ENCODE measurements around the gene PTPRB. TPM values are rescaled to one million over a fixed set of nuclear protein-coding genes. Genes with fewer than 3 reads are reported as not detected.

The PTPRB gene
- total and polyA plus RNA-seq, 2 donors (not counting 1 experiment from before 2014, with no cell fraction given) = 0.01 TPM; not detected in 1

GRCh38 chr12:70559390-70559789 is 77.8 kb downstream of the PTPRB start:
- H3K9me3 ChIP-seq (ENCODE audit: control extremely low read depth in 1 of 3, control insufficient read depth in 2 of 3, insufficient read depth in 1 of 3, low read length in 2 of 3) = no peaks in the 10 kb centered on the region
- intact Hi-C loops (cut with micrococcal nuclease) = no loop called here
- ATAC-seq (ENCODE audit: low read depth) (no peak), DNase-seq (no peak)
- POLR2A ChIA-PET = no interaction called here
- H3K4me3 ChIP-seq (ENCODE audit: control extremely low read depth in 1 of 5, extremely low read depth in 1 of 5, insufficient read depth in 1 of 5, low read depth in 2 of 5, low read length in 4 of 5) = no peak overlapping the region
- peaks cover 9% of the 10 kb centered on the region for H3K27me3 Mint-ChIP-seq
- no peaks in the 10 kb centered on the region for H4K20me1 ChIP-seq (ENCODE audit: control insufficient read depth, insufficient read depth, low read length, poor library complexity, severe bottlenecking)
- no peak overlapping the region for H3K4me2 ChIP-seq (replicated peaks; ENCODE audit: low read depth, low read length, poor library complexity, severe bottlenecking)
- WGBS (ENCODE audit: insufficient coverage) = 96% methylated on average over 4 of the region's 5 CpGs
- H3K27ac ChIP-seq (ENCODE audit: low read length in 2 of 2) = no peak overlapping the region
- H3K4me3 Mint-ChIP-seq = no peak overlapping the region
- CTCF ChIA-PET = interaction anchor here (1.4 kb wide), 1 partner anchor 9 kb away, joined by 3 read pairs; no protein-coding TSS in a partner anchor
- TF ChIP-seq EZH2 (IDR thresholded peaks at IDR 0.05; ENCODE audit: borderline replicate concordance, insufficient read depth, low read depth, low read length, poor library complexity, severe bottlenecking) (no peak), CTCF (IDR thresholded peaks at IDR 0.05) (no peak)
- no peaks in the 10 kb centered on the region for H3K27me3 ChIP-seq (replicated peaks in 1 of 4; ENCODE audit: control extremely low read depth in 1 of 4, control insufficient read depth in 3 of 4, insufficient read depth in 4 of 4, low read length in 3 of 4)
- H3K79me2 ChIP-seq (ENCODE audit: control insufficient read depth, insufficient read depth, low read length) = no peaks in the 10 kb centered on the region
- no peak overlapping the region for H3K9ac ChIP-seq (ENCODE audit: low read length)
- H3K36me3 ChIP-seq (replicated peaks in 1 of 2; ENCODE audit: control extremely low read depth in 1 of 2, control insufficient read depth in 1 of 2, extremely low read depth in 1 of 2, insufficient read depth in 2 of 2, low read length in 1 of 2) = no peaks in the 10 kb centered on the region
- no peaks in the 10 kb centered on the region for H3K4me1 ChIP-seq (ENCODE audit: control insufficient read depth in 2 of 2, insufficient read depth in 2 of 2, low read length in 2 of 2)
- H3K4me1 Mint-ChIP-seq = no peaks in the 10 kb centered on the region
- H3K27ac Mint-ChIP-seq = no peak overlapping the region
- no peak overlapping the region for H2AFZ ChIP-seq (ENCODE audit: insufficient read depth, low read depth, low read length, poor library complexity, severe bottlenecking)
- H3K9me3 Mint-ChIP-seq (ENCODE audit: insufficient read depth) = no peaks in the 10 kb centered on the region

- CTCF ChIA-PET = no interaction called here
- Histone ChIP-seq H3K4me3 (ENCODE audit: control extremely low read depth in 1 of 5, extremely low read depth in 1 of 5, insufficient read depth in 1 of 5, low read depth in 2 of 5, low read length in 4 of 5) (no peak overlapping the region), H3K4me2 (replicated peaks; ENCODE audit: low read depth, low read length, poor library complexity, severe bottlenecking) (no peak overlapping the region), H3K36me3 (replicated peaks in 1 of 2; ENCODE audit: control extremely low read depth in 1 of 2, control insufficient read depth in 1 of 2, extremely low read depth in 1 of 2, insufficient read depth in 2 of 2, low read length in 1 of 2) (no peaks in the 10 kb centered on the region), H3K27ac (ENCODE audit: low read length in 2 of 2) (no peak overlapping the region), H3K79me2 (ENCODE audit: control insufficient read depth, insufficient read depth, low read length) (no peaks in the 10 kb centered on the region), H3K9ac (ENCODE audit: low read length) (no peak overlapping the region), H3K27me3 (replicated peaks in 1 of 4; ENCODE audit: control extremely low read depth in 1 of 4, control insufficient read depth in 3 of 4, insufficient read depth in 4 of 4, low read length in 3 of 4) (no peaks in the 10 kb centered on the region), H3K9me3 (ENCODE audit: control extremely low read depth in 1 of 3, control insufficient read depth in 2 of 3, insufficient read depth in 1 of 3, low read length in 2 of 3) (no peaks in the 10 kb centered on the region), H2AFZ (ENCODE audit: insufficient read depth, low read depth, low read length, poor library complexity, severe bottlenecking) (no peak overlapping the region), H4K20me1 (ENCODE audit: control insufficient read depth, insufficient read depth, low read length, poor library complexity, severe bottlenecking) (no peaks in the 10 kb centered on the region), H3K4me1 (ENCODE audit: control insufficient read depth in 2 of 2, insufficient read depth in 2 of 2, low read length in 2 of 2) (no peaks in the 10 kb centered on the region)
- ATAC-seq (ENCODE audit: low read depth) (no peak), DNase-seq (no peak)
- WGBS (ENCODE audit: insufficient coverage) = 89% methylated on average over 3 of the region's 4 CpGs
- H3K9me3 Mint-ChIP-seq (ENCODE audit: insufficient read depth) = no peaks in the 10 kb centered on the region
- H3K4me3 Mint-ChIP-seq = no peak overlapping the region
- no peak for TF ChIP-seq EZH2 (IDR thresholded peaks at IDR 0.05; ENCODE audit: borderline replicate concordance, insufficient read depth, low read depth, low read length, poor library complexity, severe bottlenecking)
- intact Hi-C loops (cut with micrococcal nuclease) = no loop called here
- POLR2A ChIA-PET = no interaction called here
- H3K4me1 Mint-ChIP-seq = no peaks in the 10 kb centered on the region
- H3K27ac Mint-ChIP-seq = no peak overlapping the region
- peaks cover 3% of the 10 kb centered on the region for H3K27me3 Mint-ChIP-seq
Measured at GRCh38 chr12:70557583-70558191, 79.5 kb downstream of the PTPRB start.
